ENCODE measurements around the gene NDRG2.
"Not testable (repeated sequence)": the region's sequence is repeated elsewhere in the genome, so short reads cannot be mapped to it uniquely, and the experiment has no call there.

NDRG2 gene

DNA sequence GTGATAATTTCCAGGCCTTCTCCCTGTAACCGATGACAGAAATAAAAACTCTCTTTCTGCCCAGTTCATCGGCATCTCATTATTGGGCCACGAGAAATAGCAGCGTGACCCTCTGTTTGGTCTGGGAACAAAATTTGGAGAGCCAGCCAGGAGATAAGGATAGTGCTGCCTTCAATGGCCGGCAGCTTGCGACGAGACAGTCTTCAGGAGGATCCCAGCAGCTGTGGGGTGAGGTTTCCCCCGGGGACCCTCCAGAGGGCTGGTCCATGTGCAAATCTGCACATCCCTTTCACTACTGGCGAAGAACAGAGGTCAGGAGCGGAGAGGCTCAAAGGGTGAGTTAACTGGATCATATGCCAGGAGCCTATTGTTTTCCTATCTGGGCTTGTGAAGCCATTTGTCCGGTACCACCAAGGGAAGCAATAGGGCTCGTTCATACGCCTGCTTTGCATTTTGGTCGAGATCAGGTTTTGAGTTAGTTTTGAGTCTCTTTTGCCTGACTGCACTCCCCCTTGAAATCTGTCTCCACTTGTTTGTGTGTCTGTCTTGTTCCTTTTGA, 21.0 kb downstream of the NDRG2 start:
- FAIRE-seq: no peak

DNA sequence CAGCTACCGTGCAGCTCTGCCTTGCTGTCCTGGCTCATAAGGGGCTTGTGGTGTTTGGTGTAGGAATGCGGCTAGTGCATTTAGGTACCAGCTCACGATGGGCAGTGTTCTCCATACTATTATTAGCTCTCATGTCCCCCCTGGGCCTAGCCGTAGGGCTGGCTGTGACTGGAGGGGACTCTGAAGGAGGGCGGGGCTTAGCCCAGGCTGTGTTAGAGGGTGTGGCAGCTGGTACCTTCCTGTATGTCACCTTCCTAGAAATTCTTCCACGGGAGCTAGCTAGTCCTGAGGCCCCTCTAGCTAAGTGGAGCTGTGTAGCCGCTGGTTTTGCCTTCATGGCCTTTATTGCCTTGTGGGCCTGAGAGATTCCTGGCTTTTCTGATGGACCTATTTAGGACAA, 23.6 kb downstream of the NDRG2 start:
- no peak for FAIRE-seq

DNA sequence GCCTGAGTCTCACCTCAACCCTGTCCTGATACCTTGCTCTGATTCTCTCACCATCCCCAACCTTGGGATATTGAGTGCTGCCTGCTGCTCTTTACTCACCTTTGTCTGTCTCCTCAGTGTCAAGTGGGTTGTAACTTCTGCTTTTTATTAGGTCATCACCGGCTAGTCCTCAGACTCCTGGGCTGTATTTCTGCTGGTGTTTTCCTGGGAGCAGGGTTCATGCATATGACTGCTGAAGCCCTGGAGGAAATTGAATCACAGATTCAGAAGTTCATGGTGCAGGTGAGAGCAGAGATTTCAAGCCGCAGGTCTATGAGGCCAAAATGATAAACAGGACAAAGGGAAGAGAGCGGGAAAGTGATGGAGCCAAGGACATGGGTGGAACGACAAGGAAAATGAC, 25.3 kb downstream of the NDRG2 start:
- no peak for FAIRE-seq

DNA sequence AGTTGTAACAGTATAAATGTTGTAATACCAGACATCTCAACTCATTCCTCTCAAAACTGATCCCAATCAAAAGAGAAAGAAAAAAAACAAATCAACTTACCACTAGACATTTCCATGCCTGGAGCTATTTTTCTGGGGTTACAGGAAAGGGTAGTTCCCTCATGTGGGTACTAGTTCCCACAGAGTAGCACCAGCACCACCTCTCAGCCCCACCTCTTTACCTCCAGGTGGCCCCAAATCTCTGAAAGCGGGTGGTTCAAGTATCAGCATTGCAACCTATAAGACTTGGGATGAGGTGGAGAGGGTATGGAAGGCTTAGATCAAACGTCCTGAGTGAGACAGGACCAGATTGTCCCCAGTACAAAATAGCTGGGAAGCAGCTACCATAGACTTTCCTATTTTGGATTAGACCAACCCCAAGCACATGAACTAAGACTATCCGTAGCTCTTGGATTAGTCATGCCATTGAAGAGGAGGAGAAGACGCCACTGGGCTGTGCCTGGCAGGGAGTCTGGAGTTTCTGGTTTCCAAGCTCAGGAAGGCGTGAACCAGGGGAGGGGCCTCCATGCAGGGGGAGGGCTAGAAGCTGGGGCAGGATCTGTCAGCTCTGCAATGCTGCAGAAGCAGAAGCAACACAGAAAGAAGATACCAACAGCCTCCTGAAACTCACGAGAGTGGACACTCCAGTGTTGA, 26.0 kb downstream of the NDRG2 start, which contains the start of gene SLC39A2:
Gene SLC39A2 (plus strand): TSS at position 620 of the 693 bp plus-strand sequence. CDS start 154 bp downstream, outside the sequence.
- FAIRE-seq: no peak

DNA sequence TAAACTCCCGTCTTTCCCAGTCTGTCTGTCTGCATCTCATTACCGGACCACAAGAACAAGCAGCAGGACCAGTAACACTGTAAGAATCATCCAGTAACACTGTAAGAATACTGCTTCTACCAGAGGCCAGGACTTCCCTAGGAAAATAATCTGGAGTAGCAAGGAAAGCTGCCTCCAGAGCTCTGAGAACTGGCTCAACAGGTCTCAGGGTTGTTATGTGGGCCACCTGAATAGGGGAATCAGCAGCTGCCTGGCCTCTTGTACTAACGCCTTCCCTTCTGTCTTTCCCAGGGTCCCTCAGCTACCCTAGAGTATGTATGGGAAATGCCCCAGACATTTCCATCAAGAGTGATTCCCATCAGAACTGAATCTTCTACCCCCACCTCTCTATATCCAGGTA, 26.7 kb downstream of the NDRG2 start:
- FAIRE-seq: no peak

DNA sequence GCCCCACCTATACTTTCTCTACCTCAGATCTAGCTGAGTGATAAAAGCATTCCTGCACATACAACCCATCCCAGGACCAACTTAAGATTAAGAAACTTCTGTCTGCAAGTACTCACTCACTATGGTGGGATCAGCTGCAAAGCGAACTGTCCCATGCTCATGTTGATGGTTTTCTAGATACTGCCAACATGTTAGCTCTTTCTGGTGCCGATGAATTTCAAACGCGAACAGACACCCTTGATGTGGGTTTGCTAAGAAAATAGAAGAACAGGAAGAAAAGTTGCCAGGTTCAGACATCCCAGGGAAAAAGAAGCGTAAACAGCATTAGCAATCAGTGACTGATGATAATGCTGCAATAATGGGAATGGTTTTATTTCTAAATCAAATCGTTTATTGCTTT, 27.3 kb downstream of the NDRG2 start:
- no peak for FAIRE-seq

DNA sequence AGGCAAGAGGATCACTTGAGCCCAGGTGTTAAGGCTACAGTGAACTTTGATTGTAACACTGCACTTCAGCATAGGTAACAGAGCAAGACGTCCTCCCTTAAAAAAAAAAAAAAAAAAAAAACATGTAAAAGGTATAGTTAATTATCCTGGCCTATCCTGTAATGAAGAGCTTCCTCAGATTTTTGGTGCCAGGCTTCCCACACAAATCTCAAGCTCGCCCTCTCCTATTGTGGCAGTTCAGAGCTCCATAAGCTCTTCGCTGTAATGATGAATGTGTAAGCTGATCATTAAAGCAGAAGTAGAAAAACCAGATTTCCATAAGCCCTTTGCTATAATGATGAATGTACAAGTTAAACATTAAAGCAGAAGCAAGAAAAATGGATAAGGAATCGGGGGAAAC, 27.7 kb downstream of the NDRG2 start:
- FAIRE-seq: no peak

DNA sequence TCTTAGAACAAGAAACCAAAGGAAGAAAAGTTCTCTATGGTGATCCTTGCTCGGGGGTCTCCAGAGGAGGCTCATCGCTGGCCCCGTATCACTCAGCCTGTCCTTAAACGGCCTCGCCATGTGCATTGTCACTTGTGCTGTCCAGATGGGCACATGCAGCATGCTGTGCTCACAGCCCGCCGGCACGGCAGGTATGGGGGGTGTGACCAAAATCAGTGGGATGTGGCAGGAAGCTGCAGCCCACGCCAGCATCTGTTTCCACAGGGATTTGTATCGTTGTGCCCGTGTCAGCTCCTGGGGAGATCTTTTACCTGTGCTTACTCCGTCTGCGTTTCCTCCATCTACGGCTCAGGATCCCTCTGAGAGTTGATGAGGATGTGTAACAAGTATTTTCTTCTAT, 28.3 kb downstream of the NDRG2 start:
- no peak for FAIRE-seq

DNA sequence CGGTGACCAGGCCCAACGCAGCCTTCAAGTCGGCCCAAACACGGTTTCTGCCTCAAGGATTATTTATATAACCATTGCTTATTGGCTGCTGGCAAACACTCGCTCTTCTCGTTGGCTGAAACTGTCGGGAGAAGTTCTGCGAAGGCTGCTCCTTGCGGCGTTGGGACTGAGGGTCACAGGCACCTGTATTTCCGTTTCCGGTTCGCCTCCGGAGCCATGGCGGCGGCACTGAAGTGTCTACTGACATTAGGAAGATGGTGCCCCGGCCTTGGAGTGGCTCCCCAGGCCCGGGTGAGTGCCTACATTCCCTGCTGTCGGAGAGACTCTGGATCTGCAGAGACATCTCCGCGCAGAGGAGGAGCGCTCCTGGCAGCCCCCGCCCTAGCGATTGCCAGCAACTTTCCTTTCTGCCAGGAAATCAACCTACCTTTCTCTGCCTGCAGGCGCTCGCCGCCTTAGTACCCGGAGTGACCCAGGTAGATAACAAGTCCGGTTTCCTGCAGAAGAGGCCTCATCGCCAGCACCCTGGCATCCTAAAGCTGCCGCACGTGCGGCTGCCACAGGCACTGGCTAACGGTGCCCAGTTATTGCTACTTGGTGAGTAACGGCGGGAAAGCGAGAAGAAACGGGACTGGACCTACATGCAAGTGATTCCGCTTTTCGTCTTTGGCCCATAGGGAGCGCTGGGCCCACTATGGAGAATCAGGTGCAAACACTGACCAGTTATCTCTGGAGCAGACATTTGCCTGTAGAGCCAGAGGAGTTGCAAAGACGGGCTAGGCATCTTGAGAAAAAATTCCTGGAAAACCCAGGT, 34.9 kb downstream of the NDRG2 start, which contains the start of gene METTL17:
Gene METTL17 (plus strand): TSS at position 194 of the 814 bp plus-strand sequence. CDS start 23 bp downstream, at position 217.
- FAIRE-seq: peak; percentile 64

DNA sequence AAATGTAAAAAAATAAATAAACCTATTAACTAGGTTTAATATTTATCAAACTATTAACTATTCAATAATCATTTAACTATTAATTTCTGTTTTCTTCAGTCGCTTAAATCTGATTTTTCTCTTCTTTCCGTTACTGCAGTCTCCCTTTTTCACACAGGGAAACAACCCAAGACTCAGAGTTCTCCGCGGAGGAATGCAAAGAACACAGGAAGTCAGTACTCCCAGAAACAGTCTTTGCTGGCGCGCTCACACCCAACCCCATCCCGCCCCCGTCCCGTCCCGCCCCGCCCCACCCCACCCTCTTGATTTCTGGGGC, 35.4 kb downstream of the NDRG2 start:
- FAIRE-seq: no peak

DNA sequence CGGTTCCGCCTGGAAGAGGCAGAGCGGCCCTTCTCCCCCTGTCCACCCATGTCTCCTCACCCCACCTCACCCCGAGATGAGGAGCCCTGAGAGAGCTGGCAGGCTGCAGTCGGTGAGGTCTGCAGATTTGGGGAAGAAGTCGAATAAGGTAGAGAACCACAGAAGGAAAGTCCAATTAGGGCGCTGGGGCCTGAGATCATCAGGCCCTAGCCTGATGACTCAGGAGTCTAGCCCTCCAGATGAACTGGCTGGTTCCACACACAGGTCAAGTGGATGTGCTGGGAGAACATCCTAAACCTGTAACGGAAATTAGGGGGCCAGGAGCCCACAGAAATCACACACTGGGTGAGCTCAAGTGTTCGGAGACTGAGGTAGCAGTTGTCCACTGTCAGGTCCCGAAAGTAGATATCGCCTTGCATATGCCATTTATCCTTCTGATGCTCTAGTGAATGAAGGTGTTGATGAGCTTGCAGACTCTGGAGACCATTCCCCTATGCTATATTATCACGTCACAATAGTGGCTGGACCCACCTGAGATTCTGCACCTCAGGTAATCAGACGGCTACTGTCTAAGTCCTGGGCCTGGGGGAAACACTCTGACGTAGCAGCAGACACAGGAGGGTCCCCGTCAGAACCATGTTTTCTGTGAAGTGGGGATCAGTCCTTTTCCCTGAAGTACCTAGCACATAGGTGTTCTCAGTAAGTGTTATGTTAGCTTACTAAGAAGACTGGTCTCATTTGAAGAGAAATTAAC, 36.0 kb downstream of the NDRG2 start:
- no peak for FAIRE-seq

DNA sequence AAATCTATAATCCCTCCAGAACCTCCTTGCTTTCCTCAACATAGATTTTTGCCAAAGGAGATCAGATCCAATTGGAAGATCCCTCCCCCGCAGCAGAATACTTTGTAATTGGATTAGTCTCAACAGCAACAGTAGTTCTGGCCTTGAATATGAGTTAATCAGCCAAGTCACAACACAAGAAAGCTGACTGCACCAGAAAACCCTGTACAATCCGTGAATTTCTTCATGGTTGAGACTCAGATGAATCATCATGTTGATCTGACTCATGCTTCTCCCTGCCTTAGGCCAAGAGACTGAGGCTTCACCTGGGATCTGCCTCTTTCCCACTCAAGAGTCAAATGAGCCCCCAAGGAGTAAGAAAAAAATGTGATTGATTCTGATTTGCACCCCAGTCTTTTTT, 38.0 kb downstream of the NDRG2 start:
- no peak for FAIRE-seq

DNA sequence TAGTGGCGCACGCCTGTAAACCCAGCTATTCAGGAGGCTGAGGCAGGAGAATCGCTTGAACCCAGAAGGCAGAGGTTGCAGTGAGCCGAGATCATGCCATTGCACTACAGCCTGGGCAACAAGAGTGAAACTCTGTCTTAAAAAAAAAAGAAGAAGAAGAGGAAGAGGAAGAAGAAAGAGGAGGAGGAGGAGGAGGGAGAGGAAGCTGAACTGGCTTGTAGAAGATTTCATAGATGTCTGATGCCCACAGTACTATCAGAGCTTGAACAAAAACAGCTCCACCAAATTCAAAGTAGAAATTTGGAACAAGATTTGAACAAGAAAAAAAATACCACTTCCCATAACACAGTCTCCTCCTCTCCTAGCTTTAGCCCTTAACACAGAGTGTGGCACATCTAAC, 39.2 kb downstream of the NDRG2 start:
- not testable (repeated sequence) for FAIRE-seq

DNA sequence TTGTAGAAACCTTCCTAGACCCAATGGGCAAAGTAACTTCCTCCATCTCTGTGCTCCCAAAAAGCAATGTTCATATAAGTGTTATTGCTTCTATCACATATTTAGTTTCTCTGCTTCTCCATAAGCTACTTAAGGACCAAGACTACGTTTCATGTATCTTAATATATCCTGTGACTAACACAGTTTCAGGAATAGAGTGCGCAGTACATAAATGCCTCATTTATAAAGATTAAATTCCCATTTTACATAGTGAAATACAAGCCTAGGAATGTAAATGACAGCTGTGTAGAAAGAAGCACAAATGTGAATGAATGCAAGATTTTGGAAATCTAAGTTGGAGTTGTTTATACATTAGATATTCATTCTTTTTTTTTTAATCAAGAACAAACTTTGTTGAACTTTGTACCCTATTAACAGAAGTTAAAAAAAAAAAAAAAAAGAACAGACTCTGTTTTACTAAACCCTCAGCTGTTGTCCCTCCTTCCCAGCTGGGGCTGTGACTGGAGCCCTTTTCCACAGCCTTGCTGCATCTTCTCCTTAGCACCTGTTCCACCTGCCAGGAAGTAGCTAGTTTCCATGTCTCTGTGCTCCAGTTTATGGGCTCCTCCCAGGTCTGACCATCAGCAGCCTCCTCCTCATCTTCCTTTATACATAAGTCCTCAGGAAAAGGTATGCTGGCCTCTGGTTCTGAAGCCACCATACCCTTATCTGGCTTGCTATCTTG, 42.1 kb downstream of the NDRG2 start:
- FAIRE-seq: no peak

DNA sequence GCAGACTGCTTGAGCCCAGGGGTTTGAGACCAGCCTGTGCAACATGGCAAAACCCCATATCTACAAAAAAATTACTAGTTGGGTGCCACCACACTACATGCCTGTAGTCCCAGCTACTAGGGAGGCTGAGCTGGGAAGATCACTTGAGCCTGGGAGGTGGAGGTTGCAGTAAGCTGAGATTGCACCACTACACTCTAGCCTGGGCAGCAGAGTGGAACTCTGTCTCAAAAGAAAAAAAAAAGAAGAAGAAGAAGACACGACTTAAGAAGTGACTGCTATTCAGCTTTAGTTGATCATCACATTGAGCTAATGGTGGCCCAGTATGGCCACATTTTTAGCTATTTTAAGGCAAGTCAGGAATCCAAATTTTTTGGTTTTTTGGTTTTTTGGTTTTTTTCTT, 44.0 kb downstream of the NDRG2 start:
- FAIRE-seq: no peak

DNA sequence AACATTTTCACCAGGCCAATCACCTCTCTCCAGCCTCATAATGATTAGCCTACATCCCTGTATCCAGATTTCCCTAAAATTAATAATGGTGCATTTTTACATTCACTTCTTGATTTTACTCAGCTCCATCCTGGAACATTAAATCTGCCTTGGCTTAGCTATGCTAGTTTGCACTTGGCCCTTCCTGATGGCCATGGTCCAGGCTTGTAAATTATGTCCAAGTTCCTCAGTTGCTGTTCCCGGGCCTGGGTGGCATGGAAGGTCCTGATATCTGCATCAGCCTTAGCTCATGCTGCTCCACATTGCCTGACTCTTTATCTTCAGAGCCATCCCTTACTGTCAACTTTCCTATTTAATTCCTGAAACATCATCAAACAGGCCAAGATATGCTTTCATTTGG, 46.2 kb downstream of the NDRG2 start:
- no peak for FAIRE-seq

DNA sequence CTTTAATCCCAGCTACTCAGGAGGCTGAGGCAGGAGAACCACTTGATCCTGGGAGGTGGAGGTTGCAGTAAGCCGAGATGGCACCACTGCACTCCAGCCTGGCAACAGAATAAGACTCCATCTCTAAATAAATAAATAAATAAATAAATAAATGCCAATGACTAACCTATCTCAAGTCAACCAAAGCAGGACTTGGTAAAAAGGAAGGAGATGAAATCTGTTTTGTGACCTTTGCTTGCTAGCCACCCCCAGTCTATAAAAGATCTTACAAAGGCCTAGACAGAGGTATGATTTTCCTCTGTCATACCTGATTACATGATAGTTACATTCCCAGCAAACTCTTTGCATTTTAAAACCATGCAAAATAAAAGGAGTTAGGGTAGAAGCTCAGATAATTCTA, 48.6 kb downstream of the NDRG2 start:
- FAIRE-seq: no peak

DNA sequence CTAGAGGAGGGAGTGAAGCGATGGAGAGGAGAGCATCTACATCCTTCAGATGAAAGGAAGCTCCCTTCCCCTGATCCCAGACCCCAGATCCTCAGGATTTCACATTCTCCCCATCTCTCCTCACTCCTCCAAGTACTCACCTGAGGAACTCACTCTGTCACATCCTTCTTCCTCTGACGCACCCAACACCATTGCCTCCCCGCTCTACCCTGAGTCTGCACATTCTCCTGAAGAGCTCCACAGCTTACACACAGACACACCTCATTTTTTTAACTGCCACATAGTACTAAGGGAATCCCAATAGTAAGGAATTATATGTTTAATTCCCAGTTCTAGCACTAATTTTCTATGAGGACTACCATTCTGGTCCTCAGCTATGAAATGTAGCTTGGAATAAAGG, 51.4 kb downstream of the NDRG2 start:
- FAIRE-seq: no peak

DNA sequence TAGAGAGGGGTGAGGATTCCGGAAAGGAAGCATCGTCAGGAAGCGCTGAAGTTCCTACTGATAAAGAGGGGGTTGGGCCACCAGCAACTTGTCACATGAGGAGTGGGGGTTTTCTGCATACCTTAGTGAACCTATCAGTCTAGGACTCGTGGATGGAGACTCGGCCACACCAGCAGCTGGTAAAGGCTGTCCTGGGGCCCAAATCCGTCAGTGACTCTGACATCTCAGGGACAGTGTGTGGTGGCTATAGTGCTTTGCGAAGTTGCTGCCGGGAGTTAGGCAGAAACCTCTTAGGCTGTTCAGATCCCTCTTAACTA, 53.2 kb downstream of the NDRG2 start:
- no peak for FAIRE-seq

DNA sequence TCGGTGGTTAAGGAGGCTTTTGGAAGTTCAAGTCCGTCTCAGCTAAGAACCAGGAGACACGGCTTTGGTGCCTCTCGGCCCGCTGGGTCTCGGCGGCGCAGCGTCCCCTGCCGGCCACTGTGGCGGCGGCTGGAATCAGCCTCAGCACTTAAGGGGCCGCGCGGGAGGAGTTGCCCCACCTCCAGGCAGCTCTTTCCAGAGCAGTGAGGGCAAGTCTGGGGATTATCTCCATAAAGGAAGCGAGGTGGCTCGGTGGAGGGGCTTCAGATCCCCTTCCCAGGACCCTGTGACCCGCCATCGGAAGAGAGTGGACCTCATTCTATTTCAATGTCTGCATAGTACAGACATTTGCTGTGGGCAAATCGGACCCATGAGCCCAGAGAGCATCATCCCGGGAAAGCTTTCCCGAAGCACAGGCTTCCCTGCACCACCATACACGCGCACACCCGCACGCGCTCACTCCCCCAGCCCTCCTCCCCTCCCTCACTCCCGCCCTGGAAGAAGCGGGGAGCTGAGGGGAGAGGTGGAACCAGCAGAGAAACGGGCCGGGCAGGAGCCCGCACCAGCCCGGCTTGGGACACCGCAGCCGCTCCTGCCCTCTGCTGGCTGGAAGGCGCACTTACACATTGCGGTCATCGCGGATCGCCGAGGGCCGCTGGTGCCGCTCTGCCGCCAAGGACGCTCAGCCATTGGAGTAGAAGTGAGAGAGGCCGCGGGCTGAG, 53.7 kb downstream of the NDRG2 start:
- FAIRE-seq: no peak

DNA sequence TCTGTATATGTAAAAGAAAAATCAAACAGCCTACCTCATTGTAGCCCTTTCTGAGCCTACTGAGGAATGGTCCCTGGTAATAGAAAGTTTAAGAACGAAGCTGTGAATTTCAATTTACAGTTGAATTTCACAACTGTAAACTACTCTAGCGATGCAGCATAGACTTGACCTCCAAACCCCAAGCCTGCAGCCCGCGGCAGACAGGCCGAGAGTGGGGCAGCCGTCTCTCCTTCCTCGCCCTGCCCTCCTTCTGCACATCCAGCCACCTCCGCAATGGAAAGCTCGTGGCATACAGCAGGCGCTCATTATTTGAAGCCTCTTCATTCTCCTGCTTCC, 54.2 kb downstream of the NDRG2 start:
- FAIRE-seq: no peak

DNA sequence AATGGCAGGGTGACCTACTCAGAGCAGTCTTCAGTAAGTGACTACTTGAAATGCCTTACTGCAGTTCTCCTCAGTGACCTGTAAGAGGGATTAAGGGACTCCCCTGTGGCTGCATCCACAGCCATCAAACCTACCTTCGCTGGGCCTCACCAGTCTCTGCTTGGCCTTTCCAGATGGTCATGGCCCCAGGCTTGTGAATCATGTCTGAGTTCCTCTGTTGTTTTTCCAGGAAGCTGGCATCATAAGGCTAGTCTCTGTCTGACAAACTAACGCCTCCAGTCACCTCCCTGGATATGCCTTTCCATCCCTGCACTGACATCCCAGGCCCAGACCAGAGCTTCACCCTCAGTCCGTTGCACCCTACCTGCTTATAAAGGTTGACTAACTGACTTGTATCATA, 55.5 kb downstream of the NDRG2 start:
- no peak for FAIRE-seq

Data from TTC549 (cell line).